K562 (cell line): ENCODE measurements around the gene BCORL1. TPM values are rescaled to one million over a fixed set of nuclear protein-coding genes. Genes with fewer than 3 reads are reported as not detected.
A peak's percentile ranks its signal among the peaks of the same experiment; 100 is the strongest.

Source experiments
- ATAC-seq: fragments of 200-7000 bp; cut with Tn5 transposase; 3 replicates; pipeline ENCODE4 v1.9.1; 2020; ENCODE audit warnings: moderate library complexity
- BruUV-seq: library from RNA; stranded (reverse); fragments of 400-500 nt; replicated peaks from 2 replicates; lab custom pipeline; 2021; lab: Mats Ljungman, UMichigan
- CTCF ChIA-PET: fragments of 300-600 bp; formaldehyde crosslinking; extraction: SDS; loops from one replicate; lab custom pipeline; 2021; ENCODE audit warnings: low intra/inter-chr PET ratio; lab: Yijun Ruan, JAX
- POLR2A ChIA-PET: fragments of 300-600, 350-650 bp; sonication (Branson Sonifier 250); formaldehyde crosslinking; extraction: SDS; loops from one replicate; lab custom pipeline; 2021; ENCODE audit warnings: antibody characterized with exemption, inconsistent platforms; lab: Yijun Ruan, JAX
- DNase-seq, 4 experiments: peaks; one replicate each; pipeline versions ENCODE4 v3.0.0 to v3.0.0-alpha.2; 2011 to 2018; ENCODE audit warnings: low spot score in 3 of 4, mixed read lengths in 3 of 4; ENCODE audit errors: extremely low read depth in 1 of 4
- FAIRE-seq: peaks from 2 replicates; lab custom pipeline; 2011; peaks lifted over from hg19 to GRCh38; lab: Jason Lieb, UNC
- H2AFZ ChIP-seq: 2 replicates; pipeline ENCODE4 v1.6.0; 2011; ENCODE audit warnings: low read depth, low read length, control low read depth, inconsistent platforms
- H3K27ac ChIP-seq: fragments of 200-600 bp; 3 replicates; pipeline ENCODE4 v1.8.0; 2011; ENCODE audit warnings: low read depth, mild to moderate bottlenecking, control low read depth, inconsistent platforms, low read length, moderate library complexity, mixed read lengths; ENCODE audit errors: extremely low read depth
- H3K27me3 ChIP-seq, 2 experiments: fragments of 300-600 bp in 1 of 2; 2 replicates in 1 of 2; 3 replicates in 1 of 2; pipeline versions ENCODE4 v1.6.0 to v1.8.0; 2011; ENCODE audit warnings: inconsistent platforms in 2 of 2, low read length in 2 of 2, mild to moderate bottlenecking in 1 of 2, mixed read lengths in 1 of 2, moderate library complexity in 1 of 2; ENCODE audit not compliant: control insufficient read depth in 2 of 2, insufficient read depth in 2 of 2
- H3K36me3 ChIP-seq: fragments of 300-600 bp; 3 replicates; pipeline ENCODE4 v1.8.0; 2011; ENCODE audit warnings: mild to moderate bottlenecking, low read length, inconsistent platforms; ENCODE audit not compliant: control insufficient read depth, insufficient read depth
- H3K4me1 ChIP-seq, 2 experiments: fragments of 200-600 bp in 1 of 2; replicated peaks in 1 of 2; 2 replicates in 1 of 2; 3 replicates in 1 of 2; pipeline versions ENCODE4 v1.5.1 to v1.8.0; 2011; ENCODE audit warnings: inconsistent platforms in 2 of 2, low read length in 2 of 2, mild to moderate bottlenecking in 1 of 2, mixed read lengths in 1 of 2, moderate library complexity in 1 of 2; ENCODE audit not compliant: control insufficient read depth in 2 of 2, insufficient read depth in 2 of 2
- H3K4me2 ChIP-seq: 2 replicates; pipeline ENCODE4 v1.6.1; 2011; ENCODE audit warnings: low read length, control low read depth, inconsistent platforms, mixed read lengths; ENCODE audit not compliant: insufficient read depth
- H3K4me3 ChIP-seq: fragments of 200-600 bp; sonication (generic), shearing (Covaris generic); 2 replicates; pipeline ENCODE4 v1.5.1; 2016; ENCODE audit warnings: control low read depth, inconsistent platforms
- H3K79me2 ChIP-seq: fragments of 200-600 bp; 3 replicates; pipeline ENCODE4 v1.8.0; 2011; ENCODE audit warnings: low read length, inconsistent platforms; ENCODE audit not compliant: control insufficient read depth, insufficient read depth
- H3K9ac ChIP-seq, 2 experiments: 2 replicates each; pipeline versions ENCODE4 v1.6.0 to v1.6.1; 2011; ENCODE audit warnings: low read depth in 2 of 2, low read length in 2 of 2, control low read depth in 1 of 2, inconsistent platforms in 1 of 2, mild to moderate bottlenecking in 1 of 2, mixed read lengths in 1 of 2; ENCODE audit not compliant: insufficient read depth in 1 of 2
- H3K9me1 ChIP-seq: one replicate; pipeline ENCODE4 v1.6.0; 2011; ENCODE audit warnings: inconsistent platforms, mild to moderate bottlenecking, low read length, moderate library complexity; ENCODE audit not compliant: control insufficient read depth, insufficient read depth
- H3K9me3 ChIP-seq: replicated peaks from 2 replicates; pipeline ENCODE4 v1.5.1; 2011; ENCODE audit warnings: low read depth, low read length, inconsistent platforms; ENCODE audit not compliant: control insufficient read depth, insufficient read depth
- H4K20me1 ChIP-seq: replicated peaks from 2 replicates; pipeline ENCODE4 v1.6.1; 2011; ENCODE audit warnings: low read length, inconsistent platforms, mixed read lengths; ENCODE audit not compliant: control insufficient read depth, insufficient read depth
- CREBBP ChIP-seq: IDR thresholded peaks from one replicate; pipeline ENCODE4 v1.6.1; 2012; ENCODE audit warnings: low read depth, mild to moderate bottlenecking, control low read depth, inconsistent platforms, low read length
- EHMT2 ChIP-seq: fragments of 450-650 bp; IDR thresholded peaks from 2 replicates; pipeline ENCODE4 v1.6.1; 2018; ENCODE audit warnings: antibody characterized with exemption
- HDGF ChIP-seq: fragments of 450-650 bp; IDR thresholded peaks from 2 replicates; pipeline ENCODE4 v1.6.1; 2016
- KLF6 ChIP-seq: fragments of 250-450 bp; sonication (Bioruptor Pico); IDR thresholded peaks from 2 replicates; pipeline ENCODE4 v1.4.0; 2020; ENCODE audit warnings: mild to moderate bottlenecking, moderate library complexity, borderline replicate concordance
- L3MBTL2 ChIP-seq: fragments of 450-650 bp; IDR thresholded peaks from 2 replicates; pipeline ENCODE4 v1.6.1; 2016; ENCODE audit warnings: mild to moderate bottlenecking, moderate library complexity
- LCOR ChIP-seq: sonication (generic); formaldehyde crosslinking; IDR thresholded peaks from 2 replicates; pipeline ENCODE4 v1.8.0; 2022; ENCODE audit warnings: mild to moderate bottlenecking, missing genetic modification reagents
- MXI1 ChIP-seq: IDR thresholded peaks from 2 replicates; pipeline ENCODE4 v1.6.1; 2011; ENCODE audit warnings: low read depth, mild to moderate bottlenecking, improper control_type of control experiment, low read length
- NELFE ChIP-seq: IDR thresholded peaks from 2 replicates; pipeline ENCODE4 v1.6.1; 2011; ENCODE audit warnings: mild to moderate bottlenecking; ENCODE audit not compliant: insufficient read depth, insufficient read length
- NFIC ChIP-seq: fragments of 450-650 bp; IDR thresholded peaks from 2 replicates; pipeline ENCODE4 v1.6.1; 2017; ENCODE audit warnings: mild to moderate bottlenecking, inconsistent platforms
- NRF1 ChIP-seq, 2 experiments: fragments of 450-650 bp; IDR thresholded peaks in 1 of 2; conservative IDR thresholded peaks in 1 of 2; 2 replicates each; pipeline ENCODE4 v1.6.1; 2014; ENCODE audit warnings: mild to moderate bottlenecking in 2 of 2
- PHB ChIP-seq: fragments of 250-450 bp; sonication (Bioruptor Pico); IDR thresholded peaks from 2 replicates; pipeline ENCODE4 v1.5.0; 2021
- SIRT6 ChIP-seq: IDR thresholded peaks from one replicate; pipeline ENCODE4 v1.6.1; 2012; ENCODE audit warnings: low read depth, mild to moderate bottlenecking, control low read depth, inconsistent platforms, low read length, moderate library complexity
- ZBTB33 ChIP-seq: sonication (generic); formaldehyde crosslinking; IDR thresholded peaks from 2 replicates; pipeline ENCODE4 v1.8.1; 2023; ENCODE audit warnings: mild to moderate bottlenecking, missing genetic modification reagents
- WGBS: fragments of 100-300 bp; shearing (Covaris generic); methylation state at CpG from one replicate; pipeline ENCODE4 v1.1.6; 2016; ENCODE audit warnings: low coverage, mixed read lengths; ENCODE audit not compliant: insufficient coverage; ENCODE audit errors: missing lambda C conversion rate; 5-methylcytosine and 5-hydroxymethylcytosine counted together
- in situ Hi-C: fragments of 300-500 bp; cut with MboI; formaldehyde crosslinking; loops from 4 replicates; pipeline ENCODE4 v1.15.0; 2018; ENCODE audit warnings: inconsistent platforms, mixed read lengths
- intact Hi-C: fragments of 100-400 bp; cut with micrococcal nuclease; formaldehyde crosslinking; loops from 2 replicates; pipeline ENCODE4 v1.14.2; 2022
- polyA plus RNA-seq, 8 experiments: library from polyadenylated mRNA; depleted of rRNA in 4 of 8; stranded (reverse) in 5 of 8; unstranded in 3 of 8; fragments of >200 nt; fragmentation: Nextera tagmentation in 2 of 8; fragmentation: Illumina TruSeq in 1 of 8; extraction: Ambion mirVana in 2 of 8; extraction: Trizol in 1 of 8; gene quantifications; 2 replicates each; pipeline versions ENCODE4 v1.2.1 to v1.2.3, GENCODE V29; 2011 to 2014; ENCODE audit warnings: inconsistent platforms in 1 of 8, missing spikeins in 1 of 8
- total RNA-seq, 7 experiments: library from RNA; depleted of rRNA in 6 of 7; stranded (reverse); fragments of >200 nt in 6 of 7; fragmentation: Illumina TruSeq in 2 of 7; extraction: Trizol in 2 of 7; gene quantifications; 2 replicates each; pipeline versions ENCODE4 v1.2.1 to v1.2.3, GENCODE V29; 2011 to 2021; ENCODE audit warnings: low replicate concordance in 1 of 7
- TF ChIP-seq, protein P1 (sequence below): fragments of 250-450 bp; sonication (Bioruptor Pico); IDR thresholded peaks from 2 replicates; pipeline ENCODE4 v1.4.0; 2020; ENCODE audit warnings: mild to moderate bottlenecking, moderate library complexity

Gene BCORL1
- total and polyA plus RNA-seq, 9 of the 15 experiments (the other 6 are each of a cell fraction or from before 2014, with no cell fraction given) = 0.48 to 29.6 (median 2.1) TPM

GRCh38 chrX:130039847-130040246 is 57.4 kb downstream of the BCORL1 start:
- peak; percentile 43; the same call in 1 of the 3 replicates for ATAC-seq
- CTCF ChIA-PET = no interaction called here
- in situ Hi-C loops = loop anchor here (10.0 kb wide), 1 partner anchor 115 kb away; no protein-coding TSS in a partner anchor

More at GRCh38 chrX:130039847-130040246, 57.4 kb downstream of the BCORL1 start:
- Histone ChIP-seq H3K27ac (no peak overlapping the region), H2AFZ (no peak overlapping the region), H3K9me1 (no peaks in the 10 kb centered on the region), H3K27me3 (no peaks in the 10 kb centered on the region), H3K79me2 (no peaks in the 10 kb centered on the region), H3K4me3 (no peak overlapping the region), H3K4me2 (no peak overlapping the region), H3K9me3 (no peaks in the 10 kb centered on the region), H3K4me1 (no peaks in the 10 kb centered on the region), H4K20me1 (no peaks in the 10 kb centered on the region), H3K9ac (no peak overlapping the region), H3K36me3 (peaks cover 76% of the 10 kb centered on the region; the same call in 2 of the 3 replicates)
- intact Hi-C loops = no loop called here
- DNase-seq = no peak
- BruUV-seq = no TSS peak
- TF ChIP-seq PHB (CRISPR knock-in tag) (no peak), L3MBTL2 (no peak), HDGF (no peak), LCOR (CRISPR knock-in tag) (no peak), NRF1 (conservative IDR thresholded peaks at IDR 0.05 in 1 of 2, IDR thresholded peaks at IDR 0.05 in 1 of 2) (peak; percentile 65 to 71), SIRT6 (no peak), NELFE (no peak), KLF6 (CRISPR knock-in tag) (no peak), EHMT2 (no peak), ZBTB33 (CRISPR knock-in tag) (no peak), CREBBP (no peak), MXI1 (no peak), NFIC (peak; percentile 48)
- TF ChIP-seq, protein P1, sequence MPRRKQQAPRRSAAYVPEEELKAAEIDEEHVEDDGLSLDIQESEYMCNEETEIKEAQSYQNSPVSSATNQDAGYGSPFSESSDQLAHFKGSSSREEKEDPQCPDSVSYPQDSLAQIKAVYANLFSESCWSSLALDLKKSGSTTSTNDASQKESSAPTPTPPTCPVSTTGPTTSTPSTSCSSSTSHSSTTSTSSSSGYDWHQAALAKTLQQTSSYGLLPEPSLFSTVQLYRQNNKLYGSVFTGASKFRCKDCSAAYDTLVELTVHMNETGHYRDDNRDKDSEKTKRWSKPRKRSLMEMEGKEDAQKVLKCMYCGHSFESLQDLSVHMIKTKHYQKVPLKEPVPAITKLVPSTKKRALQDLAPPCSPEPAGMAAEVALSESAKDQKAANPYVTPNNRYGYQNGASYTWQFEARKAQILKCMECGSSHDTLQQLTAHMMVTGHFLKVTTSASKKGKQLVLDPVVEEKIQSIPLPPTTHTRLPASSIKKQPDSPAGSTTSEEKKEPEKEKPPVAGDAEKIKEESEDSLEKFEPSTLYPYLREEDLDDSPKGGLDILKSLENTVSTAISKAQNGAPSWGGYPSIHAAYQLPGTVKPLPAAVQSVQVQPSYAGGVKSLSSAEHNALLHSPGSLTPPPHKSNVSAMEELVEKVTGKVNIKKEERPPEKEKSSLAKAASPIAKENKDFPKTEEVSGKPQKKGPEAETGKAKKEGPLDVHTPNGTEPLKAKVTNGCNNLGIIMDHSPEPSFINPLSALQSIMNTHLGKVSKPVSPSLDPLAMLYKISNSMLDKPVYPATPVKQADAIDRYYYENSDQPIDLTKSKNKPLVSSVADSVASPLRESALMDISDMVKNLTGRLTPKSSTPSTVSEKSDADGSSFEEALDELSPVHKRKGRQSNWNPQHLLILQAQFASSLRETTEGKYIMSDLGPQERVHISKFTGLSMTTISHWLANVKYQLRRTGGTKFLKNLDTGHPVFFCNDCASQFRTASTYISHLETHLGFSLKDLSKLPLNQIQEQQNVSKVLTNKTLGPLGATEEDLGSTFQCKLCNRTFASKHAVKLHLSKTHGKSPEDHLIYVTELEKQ (CRISPR knock-in tag) = no peak
- POLR2A ChIA-PET = no interaction called here
- FAIRE-seq = no peak
- WGBS = 67% methylated on average over 2 of the region's 2 CpGs
